ENCODE data around the gene LZTS2. TPM values are rescaled to one million over a fixed set of nuclear protein-coding genes. Genes with fewer than 3 reads are reported as not detected.
A peak's percentile ranks its signal among the peaks of the same experiment; 100 is the strongest.

LZTS2 gene
- total RNA-seq, 1 experiment from 2014 or later = 49.1 TPM

GRCh38 chr10:100998183-100998990 lies 1.2 kb upstream of the LZTS2 start:
- ChIA-PET CTCF (interaction anchor here (0.5 to 2.3 kb wide), 12 partner anchors 7 to 471 kb away, joined by 3 to 23 read pairs (median 4); partner anchors contain the start of genes MRPL43 and TWNK), POLR2A (ENCODE audit: low non-redundant PET) (no interaction called here)
- DNase-seq (ENCODE audit: low spot score) = peak; percentile 89
- Histone ChIP-seq H3K27ac (ENCODE audit: low read depth, low read length, poor library complexity, severe bottlenecking) (peak overlapping the region; percentile 98), H3K4me1 (ENCODE audit: insufficient read depth, low read length, poor library complexity, severe bottlenecking) (peaks cover 44% of the 10 kb centered on the region), H3K36me3 (ENCODE audit: insufficient read depth, low read length, poor library complexity, severe bottlenecking) (peaks cover 9% of the 10 kb centered on the region), H3K4me3 (ENCODE audit: low read depth, low read length, poor library complexity, severe bottlenecking) (peak overlapping the region; percentile 88), H3K9me3 (ENCODE audit: low read depth, low read length, poor library complexity, severe bottlenecking) (no peaks in the 10 kb centered on the region), H3K27me3 (replicated peaks; ENCODE audit: insufficient read depth, low read depth, low read length, poor library complexity) (no peaks in the 10 kb centered on the region)
- BruUV-seq (replicated peaks) = no TSS peak
- intact Hi-C loops (cut with micrococcal nuclease; ENCODE audit: unreplicated experiment) = loop anchor here (1.0 to 5.0 kb wide), 2 partner anchors 15 to 64 kb away; partner anchors contain the start of gene KAZALD1
- no peak for TF ChIP-seq EZH2 (IDR thresholded peaks at IDR 0.05; ENCODE audit: borderline replicate concordance, low read depth, low read length, poor library complexity, severe bottlenecking)
- no peak for TF ChIP-seq CTCF (conservative IDR thresholded peaks at IDR 0.05; ENCODE audit: low read depth, low read length)

GRCh38 chr10:100998991-100999741 lies 442 bp upstream of the LZTS2 start:
- no TSS peak for BruUV-seq (replicated peaks)
- H3K36me3 ChIP-seq (ENCODE audit: insufficient read depth, low read length, poor library complexity, severe bottlenecking) = peaks cover 12% of the 10 kb centered on the region
- intact Hi-C loops (cut with micrococcal nuclease; ENCODE audit: unreplicated experiment) = loop anchor here (1.0 to 5.0 kb wide), 2 partner anchors 14 to 63 kb away; partner anchors contain the start of gene KAZALD1
- no peaks in the 10 kb centered on the region for H3K9me3 ChIP-seq (ENCODE audit: low read depth, low read length, poor library complexity, severe bottlenecking)
- ChIA-PET POLR2A (ENCODE audit: low non-redundant PET) (interaction anchor here (0.6 kb wide), 2 partner anchors 10 to 103 kb away, joined by 3 read pairs; no protein-coding TSS in a partner anchor), CTCF (interaction anchor here (0.5 to 2.3 kb wide), 5 partner anchors 10 to 840 kb away, joined by 4 to 23 read pairs (median 5); no protein-coding TSS in a partner anchor)
- peak; percentile 84 for DNase-seq (ENCODE audit: low spot score)
- H3K27me3 ChIP-seq (replicated peaks; ENCODE audit: insufficient read depth, low read depth, low read length, poor library complexity) = no peaks in the 10 kb centered on the region
- peak overlapping the region; percentile 98 for H3K27ac ChIP-seq (ENCODE audit: low read depth, low read length, poor library complexity, severe bottlenecking)
- H3K4me3 ChIP-seq (ENCODE audit: low read depth, low read length, poor library complexity, severe bottlenecking) = peak overlapping the region; percentile 88
- TF ChIP-seq CTCF (conservative IDR thresholded peaks at IDR 0.05; ENCODE audit: low read depth, low read length) (peak; percentile 83), EZH2 (IDR thresholded peaks at IDR 0.05; ENCODE audit: borderline replicate concordance, low read depth, low read length, poor library complexity, severe bottlenecking) (no peak)
- H3K4me1 ChIP-seq (ENCODE audit: insufficient read depth, low read length, poor library complexity, severe bottlenecking) = peaks cover 44% of the 10 kb centered on the region

- no peak for TF ChIP-seq CTCF (conservative IDR thresholded peaks at IDR 0.05; ENCODE audit: low read depth, low read length)
- no peak for TF ChIP-seq EZH2 (IDR thresholded peaks at IDR 0.05; ENCODE audit: borderline replicate concordance, low read depth, low read length, poor library complexity, severe bottlenecking)
- no TSS peak for BruUV-seq (replicated peaks)
- intact Hi-C loops (cut with micrococcal nuclease; ENCODE audit: unreplicated experiment) = no loop called here
- Histone ChIP-seq H3K27ac (ENCODE audit: low read depth, low read length, poor library complexity, severe bottlenecking) (peak overlapping the region; percentile 98), H3K4me1 (ENCODE audit: insufficient read depth, low read length, poor library complexity, severe bottlenecking) (peaks cover 38% of the 10 kb centered on the region), H3K4me3 (ENCODE audit: low read depth, low read length, poor library complexity, severe bottlenecking) (peak overlapping the region; percentile 88), H3K27me3 (replicated peaks; ENCODE audit: insufficient read depth, low read depth, low read length, poor library complexity) (no peaks in the 10 kb centered on the region), H3K36me3 (ENCODE audit: insufficient read depth, low read length, poor library complexity, severe bottlenecking) (peaks cover 20% of the 10 kb centered on the region), H3K9me3 (ENCODE audit: low read depth, low read length, poor library complexity, severe bottlenecking) (no peaks in the 10 kb centered on the region)
- POLR2A ChIA-PET (ENCODE audit: low non-redundant PET) = interaction anchor here (0.6 kb wide), 1 partner anchor 11 kb away, joined by 3 read pairs; no protein-coding TSS in a partner anchor
- CTCF ChIA-PET = interaction anchor here (1.3 kb wide), 1 partner anchor 14 kb away, joined by 5 read pairs; no protein-coding TSS in a partner anchor
- DNase-seq (ENCODE audit: low spot score) = peak; percentile 45
Measured at GRCh38 chr10:101000127-101000914, 713 bp downstream of the LZTS2 start.
